ENCODE data around the gene HAUS5.
A peak's percentile ranks its signal among the peaks of the same experiment; 100 is the strongest.
"Not testable (repeated sequence)": the region's sequence is repeated elsewhere in the genome, so short reads cannot be mapped to it uniquely, and the experiment has no call there.

HAUS5 gene

DNA sequence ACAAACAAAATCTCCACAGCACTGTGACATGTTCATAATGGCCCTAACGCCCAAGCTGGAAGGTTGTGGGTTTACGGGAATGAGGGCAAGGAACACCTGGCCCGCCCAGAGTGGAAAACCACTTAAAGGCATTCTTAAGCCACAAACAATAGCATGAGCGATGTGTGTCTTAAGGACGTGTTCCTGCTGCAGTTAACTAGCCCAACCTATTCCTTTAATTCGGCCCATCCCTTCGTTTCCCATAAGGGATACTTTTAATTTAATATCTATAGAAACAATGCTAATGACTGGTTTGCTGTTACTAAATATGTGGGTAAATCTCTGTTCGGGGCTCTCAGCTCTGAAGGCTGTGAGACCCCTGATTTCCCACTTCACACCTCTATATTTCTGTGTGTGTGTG, 5.4 kb upstream of the HAUS5 start:
- DNase-seq; in situ Hi-C loops (cut with MboI; ENCODE audit: low pct_unique_long_range_greater_than_20kb, low sequenced_read_pairs): not testable (repeated sequence)

DNA sequence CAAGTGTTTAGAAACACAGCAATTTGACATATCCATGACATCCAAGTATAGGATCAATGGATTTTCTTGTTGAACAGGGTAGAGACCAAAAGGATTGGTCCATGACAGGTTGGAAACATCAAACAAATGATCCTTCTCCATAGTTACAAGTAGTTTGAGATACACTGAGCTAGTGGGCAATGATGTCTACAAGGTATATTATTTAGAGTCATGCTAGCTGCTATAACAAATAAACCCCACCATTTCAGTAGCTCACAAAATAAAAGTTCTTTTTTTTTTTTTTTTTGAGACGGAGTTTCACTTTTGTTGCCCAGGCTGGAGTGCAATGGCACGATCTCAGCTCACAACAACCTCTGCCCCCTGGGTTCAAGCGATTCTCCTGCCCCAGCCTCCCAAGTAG, 4.9 kb upstream of the HAUS5 start:
- DNase-seq, result no peak
- in situ Hi-C loops (cut with MboI; ENCODE audit: low pct_unique_long_range_greater_than_20kb, low sequenced_read_pairs), result no loop called here

DNA sequence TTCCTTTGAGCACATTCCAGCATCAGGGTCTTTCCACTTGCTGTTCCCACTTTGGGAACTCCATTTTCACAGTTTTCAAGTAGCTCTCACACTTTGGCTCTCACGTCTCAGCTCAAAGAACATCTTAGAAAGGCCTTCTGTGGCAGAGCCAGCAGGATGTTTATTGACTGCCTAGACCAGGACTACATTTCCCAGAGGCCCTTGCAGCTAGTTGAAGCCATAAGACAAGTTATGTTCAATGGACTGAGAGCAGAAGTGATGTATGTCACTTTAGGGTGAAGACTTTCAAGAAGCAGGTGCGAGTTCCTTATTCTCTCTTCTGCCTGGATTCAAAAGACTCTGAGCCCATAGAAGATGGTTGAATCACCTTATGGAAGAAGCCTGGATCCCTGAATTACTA, 4.3 kb upstream of the HAUS5 start:
- DNase-seq, result no peak
- in situ Hi-C loops (cut with MboI; ENCODE audit: low pct_unique_long_range_greater_than_20kb, low sequenced_read_pairs), result no loop called here

DNA sequence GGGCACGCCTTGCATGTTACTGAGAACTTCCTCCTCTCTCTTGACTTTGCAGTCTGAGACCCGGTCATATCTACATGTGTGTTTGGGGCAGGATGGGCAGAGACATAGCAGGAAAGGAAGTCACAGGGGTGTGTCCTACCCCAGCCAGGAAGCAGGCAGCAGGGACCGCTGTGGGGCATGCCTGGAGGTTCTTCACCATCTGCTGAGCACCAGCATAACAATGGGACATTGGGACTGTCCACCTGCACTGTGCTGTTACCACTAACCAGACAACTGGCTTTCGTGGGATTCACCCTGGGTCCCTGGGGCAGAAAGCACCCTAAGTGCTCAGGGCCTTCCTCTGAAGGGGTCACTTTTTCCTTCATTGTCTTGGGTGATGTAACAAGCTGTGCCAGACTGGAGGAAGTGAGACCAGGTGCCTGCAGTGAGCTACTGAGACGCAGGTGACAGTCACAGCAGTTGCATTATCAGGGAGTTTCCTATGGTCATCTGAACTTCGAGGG, 2.6 kb upstream of the HAUS5 start:
- in situ Hi-C loops (cut with MboI; ENCODE audit: low pct_unique_long_range_greater_than_20kb, low sequenced_read_pairs), result no loop called here
- DNase-seq, result peak; percentile 42

DNA sequence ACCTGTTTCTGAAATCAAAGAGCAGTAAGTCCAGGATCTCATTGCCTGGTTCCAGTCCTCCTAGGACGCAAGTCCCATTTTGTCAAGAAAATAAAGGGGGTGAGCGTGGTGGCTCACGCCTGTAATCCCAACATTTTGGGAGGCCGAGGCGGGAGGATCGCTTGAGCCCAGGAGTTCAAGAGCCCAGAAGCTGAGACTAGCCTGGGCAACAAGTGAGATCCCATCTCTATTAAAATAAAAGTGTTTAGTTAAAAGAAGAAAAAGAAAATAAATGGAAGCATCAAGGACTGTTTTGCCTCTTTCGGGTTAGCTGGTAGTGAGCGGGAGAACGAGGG, 344 bp upstream of the HAUS5 start:
- in situ Hi-C loops (cut with MboI; ENCODE audit: low pct_unique_long_range_greater_than_20kb, low sequenced_read_pairs), result no loop called here
- no peak for DNase-seq

DNA sequence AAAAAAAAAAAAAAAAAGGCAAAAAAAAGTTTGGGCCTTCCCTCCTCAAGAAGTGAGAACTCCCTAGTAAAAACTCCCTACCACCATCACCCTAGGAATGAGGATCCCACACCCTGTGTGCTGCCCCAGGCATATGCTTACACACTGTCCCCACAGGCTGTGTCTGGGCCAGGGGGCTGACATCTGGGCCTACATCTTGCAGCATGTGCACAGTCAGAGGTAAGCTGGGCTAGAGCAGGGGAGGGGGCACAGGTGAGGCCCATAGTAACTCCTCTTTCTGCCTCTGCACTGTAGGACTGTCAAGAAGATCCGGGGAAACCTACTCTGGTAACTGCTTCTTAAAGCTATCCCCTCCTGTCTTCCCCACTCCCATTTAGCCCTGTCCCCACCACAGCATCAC, 1.0 kb downstream of the HAUS5 start:
- in situ Hi-C loops (cut with MboI; ENCODE audit: low pct_unique_long_range_greater_than_20kb, low sequenced_read_pairs), result no loop called here
- no peak for DNase-seq

DNA sequence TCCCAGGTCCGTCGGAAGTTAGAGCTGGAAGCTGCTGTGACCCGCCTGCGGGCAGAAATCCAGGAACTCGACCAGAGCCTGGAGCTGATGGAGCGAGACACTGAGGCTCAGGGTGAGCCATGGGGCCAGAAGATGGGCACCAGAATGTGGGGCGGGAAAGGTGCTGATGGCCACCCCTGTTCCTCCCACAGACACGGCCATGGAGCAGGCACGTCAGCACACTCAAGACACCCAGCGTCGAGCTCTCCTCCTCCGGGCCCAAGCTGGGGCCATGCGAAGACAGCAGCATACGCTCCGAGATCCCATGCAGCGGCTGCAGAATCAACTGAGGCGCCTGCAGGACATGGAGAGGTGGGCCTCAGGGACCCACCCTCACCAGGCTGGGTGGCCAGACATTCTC, 2.5 kb downstream of the HAUS5 start:
- in situ Hi-C loops (cut with MboI; ENCODE audit: low pct_unique_long_range_greater_than_20kb, low sequenced_read_pairs), result no loop called here
- no peak for DNase-seq

DNA sequence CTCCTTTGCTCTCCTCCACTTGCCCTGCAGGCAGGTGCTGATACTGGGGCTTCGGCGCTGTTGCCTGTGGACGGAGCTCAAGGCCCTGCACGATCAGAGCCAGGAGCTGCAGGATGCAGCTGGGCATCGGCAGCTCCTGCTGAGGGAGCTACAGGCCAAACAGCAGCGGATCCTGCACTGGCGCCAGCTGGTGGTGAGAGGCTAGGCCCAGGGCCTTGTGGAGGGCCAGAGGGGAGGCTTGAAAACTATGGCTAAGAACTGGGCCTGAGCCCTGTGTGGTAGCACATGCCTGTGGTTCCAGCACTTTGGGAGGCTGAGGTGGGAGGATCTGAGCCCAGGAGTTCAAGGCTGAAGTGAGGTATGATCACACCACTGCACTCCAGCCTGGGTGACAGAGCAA, 6.3 kb downstream of the HAUS5 start:
- in situ Hi-C loops (cut with MboI; ENCODE audit: low pct_unique_long_range_greater_than_20kb, low sequenced_read_pairs), result no loop called here

DNA sequence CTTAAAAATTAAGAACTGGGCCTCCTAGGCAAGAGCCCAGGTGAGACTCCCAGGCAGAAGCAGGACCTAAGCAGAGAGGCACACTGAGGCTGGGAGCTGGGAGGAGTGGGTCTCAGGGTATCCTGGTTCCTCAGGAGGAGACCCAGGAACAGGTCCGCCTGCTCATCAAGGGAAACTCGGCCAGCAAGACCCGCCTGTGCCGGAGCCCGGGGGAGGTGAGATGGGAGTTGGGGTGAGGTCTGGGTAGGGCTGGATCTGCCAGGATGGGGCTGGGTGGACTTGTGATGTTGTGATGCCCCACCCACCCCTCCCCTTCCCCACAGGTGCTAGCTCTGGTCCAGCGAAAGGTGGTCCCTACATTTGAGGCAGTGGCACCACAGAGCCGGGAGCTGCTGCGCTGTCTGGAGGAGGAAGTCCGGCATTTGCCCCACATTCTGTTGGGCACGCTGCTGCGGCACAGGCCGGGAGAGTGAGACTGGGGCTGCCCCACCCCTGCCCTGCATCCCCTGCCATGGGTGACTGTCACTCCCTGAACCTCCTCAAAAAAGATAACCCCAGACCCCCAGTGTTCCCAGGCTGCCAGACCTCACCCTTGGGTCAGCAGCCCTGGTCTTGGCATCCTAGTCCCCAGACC, 6.9 kb downstream of the HAUS5 start:
- in situ Hi-C loops (cut with MboI; ENCODE audit: low pct_unique_long_range_greater_than_20kb, low sequenced_read_pairs), result no loop called here
- no peak for DNase-seq

More for the DNA sequence above, 6.3 kb downstream of the HAUS5 start:
- no peak for DNase-seq

DNA sequence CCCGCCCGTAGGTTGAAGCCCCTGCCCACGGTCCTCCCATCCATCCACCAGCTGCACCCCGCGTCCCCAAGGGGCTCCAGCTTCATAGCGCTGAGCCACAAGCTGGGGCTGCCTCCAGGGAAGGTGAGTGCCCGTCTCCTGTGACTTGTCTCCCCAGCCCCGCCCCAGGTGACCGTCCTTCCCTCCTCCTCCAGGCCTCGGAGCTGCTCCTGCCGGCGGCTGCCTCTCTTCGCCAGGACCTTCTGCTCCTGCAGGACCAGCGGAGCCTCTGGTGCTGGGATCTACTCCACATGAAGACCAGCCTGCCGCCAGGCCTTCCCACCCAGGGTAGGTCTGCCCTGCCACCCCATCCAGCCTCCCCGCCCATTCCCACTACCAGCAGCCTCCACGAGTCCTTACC, 7.5 kb downstream of the HAUS5 start:
- in situ Hi-C loops (cut with MboI; ENCODE audit: low pct_unique_long_range_greater_than_20kb, low sequenced_read_pairs), result no loop called here
- DNase-seq, result no peak

DNA sequence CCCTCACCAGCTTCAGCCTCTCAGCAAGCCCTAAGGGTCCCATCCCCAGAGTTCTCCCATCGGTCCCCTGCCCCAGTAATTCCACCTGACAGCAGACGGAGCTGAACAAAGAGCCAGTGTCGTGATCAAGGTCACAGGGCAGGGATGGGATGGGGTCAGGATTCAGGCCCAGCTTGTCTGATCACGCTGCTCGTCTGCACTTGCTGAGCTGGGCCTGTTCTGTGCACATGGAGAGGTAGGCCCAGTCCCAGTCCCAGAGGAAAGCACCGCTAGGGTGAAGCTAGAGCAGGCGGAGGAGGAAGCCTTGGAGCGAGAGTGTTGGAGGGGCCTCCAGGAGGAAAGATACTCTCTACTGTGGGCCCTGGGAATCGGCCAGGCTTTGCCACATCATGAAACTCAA, 9.2 kb downstream of the HAUS5 start:
- DNase-seq, result no peak
- in situ Hi-C loops (cut with MboI; ENCODE audit: low pct_unique_long_range_greater_than_20kb, low sequenced_read_pairs), result no loop called here

DNA sequence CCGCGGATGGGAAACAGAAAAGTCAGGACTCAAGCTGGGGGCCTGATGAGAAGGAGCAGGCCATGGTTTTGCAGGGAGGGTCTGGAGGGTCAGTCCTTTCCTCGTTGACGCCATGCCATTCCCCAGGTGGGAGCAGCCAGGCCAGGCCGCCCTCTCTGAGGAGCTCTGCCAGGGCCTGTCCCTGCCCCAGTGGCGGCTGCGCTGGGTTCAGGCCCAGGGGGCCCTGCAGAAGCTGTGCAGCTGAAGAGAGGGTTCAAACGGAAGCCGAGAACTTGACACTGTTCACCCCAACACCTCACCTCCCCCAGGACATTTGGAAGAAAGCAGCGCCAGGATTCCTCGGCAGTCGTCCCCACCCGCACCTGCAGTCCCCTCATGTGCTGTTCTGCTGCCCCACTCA, 10.2 kb downstream of the HAUS5 start:
- in situ Hi-C loops (cut with MboI; ENCODE audit: low pct_unique_long_range_greater_than_20kb, low sequenced_read_pairs), result no loop called here
- DNase-seq, result no peak

DNA sequence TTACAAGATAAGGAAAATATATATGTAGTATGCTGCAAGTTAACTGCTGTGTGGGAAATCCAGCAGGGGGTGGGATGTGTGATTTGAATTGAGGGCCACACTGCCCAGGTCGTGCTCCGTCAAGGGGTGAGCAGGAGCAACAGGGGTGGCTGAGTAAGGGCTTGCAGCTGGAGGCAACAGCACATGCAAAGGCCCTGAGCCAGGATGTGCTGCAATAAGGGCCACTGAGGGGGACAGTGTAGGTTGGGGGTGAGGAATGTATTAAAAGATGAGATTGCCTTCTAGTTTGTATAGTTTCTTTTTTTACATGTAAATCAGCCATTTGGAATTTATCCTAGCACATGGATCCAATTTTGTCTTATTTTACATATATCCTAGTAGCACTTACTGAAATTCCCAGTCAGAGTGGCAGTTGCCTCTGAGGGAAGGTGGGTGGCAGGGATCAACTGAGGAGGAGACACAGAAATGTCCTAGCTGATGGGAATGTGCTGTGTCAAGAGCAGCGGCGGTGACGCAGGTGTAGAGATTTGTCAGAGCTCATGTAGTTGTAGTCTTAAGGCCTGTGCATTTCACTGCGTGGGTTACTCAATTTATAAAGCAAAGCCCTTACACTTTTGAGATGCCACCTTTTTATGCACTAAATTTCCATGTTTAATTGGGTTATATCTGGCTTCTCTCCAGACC, 10.9 kb downstream of the HAUS5 start:
- in situ Hi-C loops (cut with MboI; ENCODE audit: low pct_unique_long_range_greater_than_20kb, low sequenced_read_pairs), result no loop called here

DNA sequence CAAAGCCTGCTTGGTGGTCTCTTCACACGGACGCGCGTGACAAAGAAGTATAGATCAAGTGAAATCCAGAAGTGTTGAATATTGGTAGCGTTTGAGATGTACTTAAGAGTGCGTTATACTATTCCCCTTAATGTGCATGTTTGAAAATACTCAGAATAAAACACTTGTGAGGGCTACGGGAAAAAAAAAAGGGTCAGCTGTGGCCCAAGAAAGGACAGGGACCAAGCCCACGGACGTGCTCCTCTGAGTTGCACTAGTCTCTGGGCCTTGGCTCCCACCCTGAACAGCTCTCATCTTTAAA, 15.7 kb downstream of the HAUS5 start:
- in situ Hi-C loops (cut with MboI; ENCODE audit: low pct_unique_long_range_greater_than_20kb, low sequenced_read_pairs), result no loop called here
- DNase-seq, result no peak

More for the DNA sequence above, 10.9 kb downstream of the HAUS5 start:
- DNase-seq, result no peak

DNA sequence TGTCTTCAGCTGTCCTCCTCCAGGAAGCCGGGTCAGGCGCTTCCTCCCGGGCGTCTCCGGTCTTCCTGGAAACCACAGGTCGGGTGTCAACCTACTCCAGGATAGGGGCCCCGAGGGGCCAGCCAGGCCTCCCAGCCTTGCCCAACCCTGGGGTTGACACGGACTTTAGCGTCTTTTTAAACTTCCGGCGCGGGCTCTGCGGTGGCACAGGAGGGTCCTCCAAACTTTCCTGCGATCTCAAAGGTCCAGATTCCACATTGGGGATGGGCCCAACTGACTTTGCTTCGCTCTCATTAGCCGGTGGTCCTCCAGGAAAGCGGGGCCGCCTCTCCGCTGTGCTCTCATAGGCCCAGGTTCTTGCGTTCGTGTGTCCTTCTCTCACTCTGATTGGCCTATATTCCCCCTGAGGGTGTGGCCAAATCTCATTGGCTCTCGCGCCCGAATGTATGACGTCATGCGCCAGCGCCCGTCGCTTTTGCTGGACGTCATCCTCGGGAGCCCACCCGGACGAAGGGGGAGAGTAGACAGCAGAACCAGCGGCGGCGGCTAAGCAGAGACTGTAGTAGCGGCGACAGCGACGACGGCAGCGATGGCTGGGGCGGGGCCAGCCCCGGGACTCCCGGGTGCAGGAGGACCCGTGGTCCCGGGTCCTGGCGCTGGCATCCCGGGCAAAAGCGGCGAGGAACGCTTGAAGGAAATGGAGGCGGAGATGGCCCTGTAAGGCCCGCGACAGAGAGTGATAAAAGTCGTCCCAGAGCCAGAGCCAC, 16.2 kb downstream of the HAUS5 start, which contains the start of gene RBM42:
Gene RBM42 (plus strand): TSS at position 472 of the 767 bp plus-strand sequence. CDS start 118 bp downstream, at position 590.
- peak; percentile 99 for DNase-seq
- in situ Hi-C loops (cut with MboI; ENCODE audit: low pct_unique_long_range_greater_than_20kb, low sequenced_read_pairs), result no loop called here

DNA sequence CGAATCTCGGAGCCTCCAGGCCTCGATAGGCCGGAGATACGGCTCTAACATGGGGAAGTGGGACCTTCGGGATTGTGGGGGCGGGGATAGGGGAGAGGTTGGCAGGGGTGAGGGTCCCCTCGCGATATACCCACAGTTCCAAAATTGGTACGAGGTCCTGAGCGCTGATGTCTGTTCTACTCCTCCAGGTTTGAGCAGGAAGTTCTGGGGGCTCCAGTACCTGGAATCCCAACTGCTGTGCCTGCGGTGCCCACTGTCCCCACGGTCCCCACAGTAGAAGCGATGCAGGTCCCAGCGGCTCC, 16.7 kb downstream of the HAUS5 start:
- no peak for DNase-seq
- in situ Hi-C loops (cut with MboI; ENCODE audit: low pct_unique_long_range_greater_than_20kb, low sequenced_read_pairs), result no loop called here

DNA sequence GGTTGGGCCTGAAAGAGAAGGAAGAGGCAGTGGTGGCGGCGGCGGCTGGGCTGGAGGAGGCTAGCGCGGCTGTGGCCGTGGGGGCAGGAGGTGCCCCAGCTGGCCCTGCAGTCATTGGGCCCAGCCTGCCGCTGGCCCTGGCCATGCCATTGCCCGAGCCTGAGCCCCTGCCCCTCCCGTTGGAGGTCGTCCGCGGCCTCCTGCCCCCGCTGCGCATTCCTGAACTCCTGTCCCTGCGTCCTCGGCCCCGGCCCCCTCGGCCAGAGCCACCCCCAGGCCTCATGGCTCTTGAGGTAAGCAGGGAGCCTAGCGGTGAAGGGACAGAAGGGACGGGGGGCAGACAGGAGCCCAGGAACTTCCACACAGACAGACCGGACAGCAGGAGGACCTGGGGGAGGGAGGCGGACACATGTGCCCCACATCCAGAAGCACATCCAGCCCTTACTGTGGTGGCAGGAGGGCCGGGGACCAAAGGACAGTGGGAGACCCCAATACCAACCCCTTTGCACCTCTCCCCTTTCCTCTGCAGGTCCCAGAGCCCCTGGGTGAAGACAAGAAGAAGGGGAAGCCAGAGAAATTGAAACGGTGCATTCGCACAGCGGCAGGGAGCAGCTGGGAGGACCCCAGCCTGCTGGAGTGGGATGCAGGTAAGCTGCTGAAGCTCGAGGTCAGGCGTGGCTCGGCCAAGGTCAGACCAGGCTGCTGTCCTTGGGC, 21.3 kb downstream of the HAUS5 start:
- no peak for DNase-seq
- in situ Hi-C loops (cut with MboI; ENCODE audit: low pct_unique_long_range_greater_than_20kb, low sequenced_read_pairs), result no loop called here

DNA sequence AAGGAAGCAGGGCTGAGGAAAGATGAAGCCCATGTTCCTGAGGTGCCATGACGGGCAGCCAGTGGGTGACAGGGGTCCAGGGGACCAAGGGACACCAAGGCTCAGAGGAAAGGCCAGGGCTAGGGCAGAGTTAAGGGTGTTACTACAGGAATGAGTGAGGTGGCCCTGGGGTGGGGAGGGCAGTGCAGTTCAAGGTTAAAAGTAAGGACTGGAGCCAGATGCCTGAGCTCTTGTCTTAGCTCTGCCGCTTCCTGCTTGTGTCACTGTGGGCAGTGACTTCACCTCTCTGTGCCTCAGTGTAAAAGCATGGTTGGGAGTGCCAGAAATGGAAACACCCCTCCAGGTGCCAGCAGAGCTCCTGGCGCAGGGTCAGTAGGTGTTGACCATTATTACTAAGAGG, 24.1 kb downstream of the HAUS5 start:
- in situ Hi-C loops (cut with MboI; ENCODE audit: low pct_unique_long_range_greater_than_20kb, low sequenced_read_pairs), result no loop called here
- no peak for DNase-seq

DNA sequence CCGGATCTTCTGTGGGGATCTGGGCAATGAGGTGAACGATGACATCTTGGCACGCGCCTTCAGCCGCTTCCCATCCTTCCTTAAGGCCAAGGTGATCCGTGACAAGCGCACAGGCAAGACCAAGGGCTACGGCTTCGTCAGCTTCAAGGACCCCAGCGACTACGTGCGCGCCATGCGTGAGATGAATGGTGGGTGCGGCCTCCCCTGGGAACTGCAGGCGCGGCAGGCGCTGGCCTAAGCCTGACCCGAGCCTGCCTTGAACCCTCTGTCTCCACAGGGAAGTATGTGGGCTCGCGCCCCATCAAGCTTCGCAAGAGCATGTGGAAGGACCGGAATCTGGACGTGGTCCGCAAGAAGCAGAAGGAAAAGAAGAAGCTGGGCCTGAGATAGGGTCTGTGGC, 24.6 kb downstream of the HAUS5 start:
- DNase-seq, result no peak
- in situ Hi-C loops (cut with MboI; ENCODE audit: low pct_unique_long_range_greater_than_20kb, low sequenced_read_pairs), result no loop called here

DNA sequence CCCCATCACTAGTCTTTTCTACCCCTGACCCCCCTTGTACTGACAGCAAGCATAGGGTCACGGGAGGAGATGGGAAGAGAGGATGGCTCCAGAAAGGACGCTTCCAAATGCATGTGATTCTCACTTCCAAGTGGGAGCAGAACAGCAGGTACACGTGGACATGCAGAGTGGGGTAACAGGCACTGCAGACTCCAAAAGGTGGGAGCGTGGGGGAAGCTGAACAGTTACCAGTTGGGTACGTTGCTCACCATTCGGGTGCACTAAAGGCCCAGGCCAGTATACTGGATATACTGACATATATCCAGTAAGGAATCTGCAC, 26.7 kb downstream of the HAUS5 start:
- in situ Hi-C loops (cut with MboI; ENCODE audit: low pct_unique_long_range_greater_than_20kb, low sequenced_read_pairs), result no loop called here
- DNase-seq, result no peak

Data from KBM-7 (cell line).